ENCODE results near the gene LARP4. TPM values are rescaled to one million over a fixed set of nuclear protein-coding genes. Genes with fewer than 3 reads are reported as not detected.
A peak's percentile ranks its signal among the peaks of the same experiment; 100 is the strongest.

LARP4 gene
- total RNA-seq, 2 donors from 2014 or later: 29.7 to 32.9 TPM

DNA sequence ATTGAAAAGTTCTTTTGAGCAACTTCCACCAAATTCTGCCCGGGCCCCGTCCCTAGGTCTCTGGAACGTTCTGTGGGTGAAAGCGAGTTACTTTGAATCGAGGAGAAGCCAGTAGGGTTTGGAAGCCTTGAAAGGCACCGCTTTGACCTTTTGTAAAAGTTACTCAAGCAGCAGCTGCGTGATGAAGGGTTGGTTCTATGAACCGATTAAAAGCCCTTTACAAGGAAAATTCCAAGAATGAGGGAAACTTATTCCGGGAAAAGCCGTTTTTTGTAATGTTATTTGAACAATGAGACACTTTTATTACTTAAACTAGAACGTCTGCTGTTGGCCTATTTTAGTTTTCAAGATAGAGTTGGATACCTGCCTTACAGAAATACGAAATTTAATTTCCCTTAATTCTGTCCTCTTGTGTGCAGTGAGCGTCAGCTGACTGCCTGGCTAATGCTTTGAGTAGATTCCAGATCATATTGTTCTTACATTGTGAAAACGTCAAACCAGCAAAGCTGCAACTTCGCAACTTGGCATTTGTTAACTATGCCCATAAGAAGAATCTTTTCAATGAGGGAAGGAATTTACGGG lies 906 bp downstream of the LARP4 start:
- under 1% methylated on average over 16 of the region's 16 CpGs for WGBS
- Histone ChIP-seq H3K36me3 (no peaks in the 10 kb centered on the region), H3K4me3 (peak overlapping the region; percentile 68 to 71), H3K27ac (peak overlapping the region; percentile 88 to 94), H3K9me3 (no peaks in the 10 kb centered on the region), H3K4me1 (replicated peaks) (no peaks in the 10 kb centered on the region), H3K27me3 (replicated peaks; ENCODE audit: insufficient read depth) (no peaks in the 10 kb centered on the region)
- peak; percentile 65 for DNase-seq (ENCODE audit: low spot score)
- TF ChIP-seq POLR2AphosphoS5 (IDR thresholded peaks at IDR 0.05) (peak; percentile 85), POLR2A (IDR thresholded peaks at IDR 0.05) (no peak)
- intact Hi-C loops (cut with DNase I): loop anchor here (2.0 to 5.0 kb wide), 2 partner anchors 179 to 291 kb away; no protein-coding TSS in a partner anchor

DNA sequence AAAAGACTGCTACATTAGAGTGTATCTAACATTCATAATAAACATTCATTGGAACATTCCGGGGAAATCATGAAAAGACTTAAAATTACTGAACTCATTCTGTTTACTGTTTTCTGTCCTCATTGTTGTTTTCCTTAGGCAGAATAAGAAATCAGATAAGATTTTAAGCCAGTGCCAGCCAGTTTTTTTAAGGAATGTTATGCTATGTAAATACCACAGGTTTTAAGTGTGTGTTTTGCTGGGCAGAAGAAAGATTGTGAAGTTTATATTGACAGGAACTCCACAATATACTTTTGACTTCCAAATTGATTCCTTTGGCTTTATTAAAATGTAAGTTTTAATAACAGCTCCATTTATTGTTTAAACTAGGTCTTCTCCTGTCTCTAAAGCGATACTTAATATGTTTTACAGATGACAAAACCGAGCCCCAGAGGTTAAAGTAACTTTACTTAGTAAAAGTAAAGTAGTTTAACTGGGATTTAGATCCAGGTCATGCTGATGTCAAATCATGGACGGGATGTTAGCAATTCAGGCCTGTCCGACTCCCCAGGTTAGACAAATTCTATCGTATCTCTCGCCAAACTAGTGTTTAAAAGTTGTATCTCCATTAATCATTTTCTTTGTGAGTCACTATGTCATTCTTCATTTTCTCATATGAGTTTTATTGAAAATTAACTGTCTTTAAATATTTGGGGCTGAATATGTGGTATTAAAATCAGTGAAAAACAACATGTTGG lies 1.7 kb downstream of the LARP4 start:
- DNase-seq (ENCODE audit: low spot score): no peak
- Histone ChIP-seq H3K36me3 (no peaks in the 10 kb centered on the region), H3K27me3 (replicated peaks; ENCODE audit: insufficient read depth) (no peaks in the 10 kb centered on the region), H3K4me3 (peak overlapping the region; percentile 68 to 71), H3K27ac (peak overlapping the region; percentile 88 to 94), H3K4me1 (replicated peaks) (no peaks in the 10 kb centered on the region), H3K9me3 (no peaks in the 10 kb centered on the region)
- TF ChIP-seq POLR2A (IDR thresholded peaks at IDR 0.05) (no peak), POLR2AphosphoS5 (IDR thresholded peaks at IDR 0.05) (no peak)
- TF ChIP-seq, protein P1, sequence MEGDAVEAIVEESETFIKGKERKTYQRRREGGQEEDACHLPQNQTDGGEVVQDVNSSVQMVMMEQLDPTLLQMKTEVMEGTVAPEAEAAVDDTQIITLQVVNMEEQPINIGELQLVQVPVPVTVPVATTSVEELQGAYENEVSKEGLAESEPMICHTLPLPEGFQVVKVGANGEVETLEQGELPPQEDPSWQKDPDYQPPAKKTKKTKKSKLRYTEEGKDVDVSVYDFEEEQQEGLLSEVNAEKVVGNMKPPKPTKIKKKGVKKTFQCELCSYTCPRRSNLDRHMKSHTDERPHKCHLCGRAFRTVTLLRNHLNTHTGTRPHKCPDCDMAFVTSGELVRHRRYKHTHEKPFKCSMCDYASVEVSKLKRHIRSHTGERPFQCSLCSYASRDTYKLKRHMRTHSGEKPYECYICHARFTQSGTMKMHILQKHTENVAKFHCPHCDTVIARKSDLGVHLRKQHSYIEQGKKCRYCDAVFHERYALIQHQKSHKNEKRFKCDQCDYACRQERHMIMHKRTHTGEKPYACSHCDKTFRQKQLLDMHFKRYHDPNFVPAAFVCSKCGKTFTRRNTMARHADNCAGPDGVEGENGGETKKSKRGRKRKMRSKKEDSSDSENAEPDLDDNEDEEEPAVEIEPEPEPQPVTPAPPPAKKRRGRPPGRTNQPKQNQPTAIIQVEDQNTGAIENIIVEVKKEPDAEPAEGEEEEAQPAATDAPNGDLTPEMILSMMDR (IDR thresholded peaks at IDR 0.05): no peak
- 12% methylated on average over 7 of the region's 7 CpGs for WGBS
- intact Hi-C loops (cut with DNase I): loop anchor here (5.0 kb wide), 1 partner anchor 180 kb away; no protein-coding TSS in a partner anchor

DNA sequence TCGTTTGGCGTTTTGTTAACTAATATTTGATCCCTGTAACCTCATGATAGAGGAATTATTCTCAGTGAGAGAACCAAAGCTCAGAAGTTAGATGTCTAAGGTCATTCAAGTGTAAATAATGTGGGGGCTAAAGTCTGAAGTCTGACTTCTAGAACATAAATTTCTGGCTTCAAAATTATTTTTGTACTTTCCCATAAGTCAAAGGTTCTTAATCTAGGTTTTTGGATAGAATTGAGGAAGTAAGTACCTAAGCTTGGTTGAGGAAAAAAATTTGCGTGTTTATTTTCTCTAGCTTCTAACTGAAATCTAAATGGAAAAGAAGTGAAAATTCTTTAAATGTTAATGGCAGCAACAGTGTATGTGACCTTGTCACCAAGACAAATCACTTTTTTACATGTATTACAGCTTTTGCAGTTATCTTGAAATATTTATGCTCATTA lies 2.3 kb downstream of the LARP4 start:
- H3K27me3 ChIP-seq (replicated peaks; ENCODE audit: insufficient read depth): no peaks in the 10 kb centered on the region
- H3K27ac ChIP-seq: peak overlapping the region; percentile 88 to 94
- TF ChIP-seq POLR2A (IDR thresholded peaks at IDR 0.05) (no peak), POLR2AphosphoS5 (IDR thresholded peaks at IDR 0.05) (no peak)
- TF ChIP-seq, protein P1 (IDR thresholded peaks at IDR 0.05): no peak
- 29% methylated on average over 3 of the region's 3 CpGs for WGBS
- H3K4me1 ChIP-seq (replicated peaks): no peaks in the 10 kb centered on the region
- peak overlapping the region; percentile 68 to 71 for H3K4me3 ChIP-seq
- H3K9me3 ChIP-seq: no peaks in the 10 kb centered on the region
- DNase-seq (ENCODE audit: low spot score): no peak
- no peaks in the 10 kb centered on the region for H3K36me3 ChIP-seq
- intact Hi-C loops (cut with DNase I): loop anchor here (5.0 kb wide), 1 partner anchor 181 kb away; no protein-coding TSS in a partner anchor

DNA sequence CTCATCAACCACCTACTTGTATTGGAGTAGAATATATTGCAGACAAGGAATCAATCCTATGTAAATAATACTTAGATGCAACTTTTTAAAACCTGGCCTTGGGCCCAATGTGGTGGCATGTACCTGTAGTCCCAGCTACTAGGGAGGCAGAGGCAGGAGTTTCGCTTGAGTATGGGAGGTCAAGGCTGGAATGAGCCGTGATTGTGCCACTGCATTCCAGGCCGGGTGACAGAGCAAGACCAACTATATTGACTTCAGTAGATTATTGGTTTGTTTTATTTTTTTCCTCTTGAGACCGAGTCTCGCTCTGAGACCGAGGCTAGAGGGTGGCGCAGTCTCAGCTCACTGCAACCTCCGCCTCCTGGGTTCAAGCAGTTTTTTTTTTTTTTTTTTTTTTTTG lies 3.6 kb downstream of the LARP4 start:
- no peak overlapping the region for H3K4me3 ChIP-seq
- no peaks in the 10 kb centered on the region for H3K4me1 ChIP-seq (replicated peaks)
- no peaks in the 10 kb centered on the region for H3K27me3 ChIP-seq (replicated peaks; ENCODE audit: insufficient read depth)
- 99% methylated on average over 8 of the region's 8 CpGs for WGBS
- H3K27ac ChIP-seq: no peak overlapping the region
- intact Hi-C loops (cut with DNase I): loop anchor here (5.0 kb wide), 1 partner anchor 182 kb away; no protein-coding TSS in a partner anchor
- DNase-seq (ENCODE audit: low spot score): no peak
- H3K36me3 ChIP-seq: no peaks in the 10 kb centered on the region
- no peaks in the 10 kb centered on the region for H3K9me3 ChIP-seq
- TF ChIP-seq POLR2A (IDR thresholded peaks at IDR 0.05) (no peak), POLR2AphosphoS5 (IDR thresholded peaks at IDR 0.05) (no peak)
- TF ChIP-seq, protein P1 (IDR thresholded peaks at IDR 0.05): no peak

DNA sequence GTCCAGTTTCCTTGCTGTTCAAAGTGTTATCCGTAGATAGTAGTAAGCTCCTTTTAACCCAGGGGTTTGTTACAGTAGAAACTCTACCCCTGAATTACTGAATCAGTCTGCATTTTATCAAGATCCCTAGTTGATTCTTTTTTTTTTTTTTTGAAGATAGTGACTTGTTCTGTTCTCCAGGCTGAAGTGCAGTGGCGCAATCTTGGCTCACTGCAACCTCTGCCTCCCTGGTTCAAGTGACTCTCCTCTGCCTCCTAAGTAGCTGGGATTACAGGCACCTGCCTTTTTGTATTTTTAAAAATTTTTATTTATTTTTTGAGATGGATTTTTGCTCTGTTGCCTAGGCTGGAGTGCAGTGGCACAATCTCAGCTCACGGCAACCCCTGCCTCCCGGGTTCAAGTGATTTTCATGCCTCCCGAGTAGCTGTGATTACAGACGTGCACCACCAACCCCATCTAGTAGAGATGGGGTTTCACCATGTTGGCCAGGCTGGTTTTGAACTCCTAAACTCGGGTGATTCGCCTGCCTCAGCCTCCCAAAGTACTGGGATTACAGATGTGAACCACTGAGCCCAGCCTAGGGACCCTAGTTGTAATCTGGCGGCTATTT lies 10.5 kb downstream of the LARP4 start:
- WGBS: 95% methylated on average over 9 of the region's 9 CpGs
- Histone ChIP-seq H3K4me1 (replicated peaks) (no peaks in the 10 kb centered on the region), H3K36me3 (no peaks in the 10 kb centered on the region), H3K9me3 (no peaks in the 10 kb centered on the region), H3K27ac (no peak overlapping the region), H3K4me3 (no peak overlapping the region), H3K27me3 (replicated peaks; ENCODE audit: insufficient read depth) (no peaks in the 10 kb centered on the region)
- TF ChIP-seq, protein P1 (IDR thresholded peaks at IDR 0.05): no peak
- TF ChIP-seq POLR2A (IDR thresholded peaks at IDR 0.05): no peak
- TF ChIP-seq POLR2AphosphoS5 (IDR thresholded peaks at IDR 0.05): no peak
- DNase-seq (ENCODE audit: low spot score): no peak
- intact Hi-C loops (cut with DNase I): no loop called here

All from prostate gland (tissue), 2 donors.